NCI-H146 treated with DMSO at 0.1 percent for 48 hours (cell line): ENCODE results near the gene MORN1.
A peak's percentile ranks its signal among the peaks of the same experiment; 100 is the strongest.
"Not testable (repeated sequence)": the region's sequence is repeated elsewhere in the genome, so short reads cannot be mapped to it uniquely, and the experiment has no call there.

ENCODE experiments used
- DNase-seq: peaks from one replicate; lab custom pipeline; 2025; ENCODE audit not compliant: unreplicated experiment; lab: John Stamatoyannopoulos, UW

The MORN1 gene

GRCh38 chr1:2391041-2391930 lies at the start of gene MORN1, which contains the start of gene RER1:
Gene MORN1 (minus strand): TSS chr1:2391554. CDS start chr1:2391533, 21 bp downstream.
Gene RER1 (plus strand): TSS chr1:2391841. CDS start chr1:2395791, 3,950 bp downstream.
- peak; percentile 82 for DNase-seq

- DNase-seq = not testable (repeated sequence)
Measured at GRCh38 chr1:2440346-2440745, 49.0 kb upstream of the MORN1 start.

- no peak for DNase-seq
Measured at GRCh38 chr1:2439369-2439768, 48.0 kb upstream of the MORN1 start.

- no peak for DNase-seq
Measured at GRCh38 chr1:2438641-2439040, 47.3 kb upstream of the MORN1 start.

- DNase-seq = no peak
Measured at GRCh38 chr1:2438038-2438437, 46.7 kb upstream of the MORN1 start.

GRCh38 chr1:2437617-2438016 lies 46.3 kb upstream of the MORN1 start:
- no peak for DNase-seq

GRCh38 chr1:2436876-2437275 lies 45.5 kb upstream of the MORN1 start:
- no peak for DNase-seq

GRCh38 chr1:2435746-2436355 lies 44.5 kb upstream of the MORN1 start:
- no peak for DNase-seq

- no peak for DNase-seq
Measured at GRCh38 chr1:2435091-2435490, 43.7 kb upstream of the MORN1 start.

GRCh38 chr1:2433936-2434655 lies 42.7 kb upstream of the MORN1 start:
- no peak for DNase-seq

- DNase-seq = no peak
Measured at GRCh38 chr1:2433196-2433595, 41.8 kb upstream of the MORN1 start.

GRCh38 chr1:2432441-2432844 lies 41.1 kb upstream of the MORN1 start:
- no peak for DNase-seq

GRCh38 chr1:2431518-2431917 lies 40.2 kb upstream of the MORN1 start:
- DNase-seq = no peak

GRCh38 chr1:2431103-2431502 lies 39.7 kb upstream of the MORN1 start:
- no peak for DNase-seq

- no peak for DNase-seq
Measured at GRCh38 chr1:2430592-2430973, 39.2 kb upstream of the MORN1 start.

GRCh38 chr1:2429780-2430591 lies 38.6 kb upstream of the MORN1 start:
- no peak for DNase-seq

GRCh38 chr1:2428490-2428889 lies 37.1 kb upstream of the MORN1 start:
- DNase-seq = no peak

- no peak for DNase-seq
Measured at GRCh38 chr1:2427976-2428375, 36.6 kb upstream of the MORN1 start.

GRCh38 chr1:2427051-2427450 lies 35.7 kb upstream of the MORN1 start:
- DNase-seq = no peak

- no peak for DNase-seq
Measured at GRCh38 chr1:2426540-2426939, 35.2 kb upstream of the MORN1 start.

GRCh38 chr1:2425892-2426291 lies 34.5 kb upstream of the MORN1 start:
- no peak for DNase-seq
